Motor neuron (in vitro differentiated cells): ENCODE results near the gene OVCA2. TPM values are rescaled to one million over a fixed set of nuclear protein-coding genes. Genes with fewer than 3 reads are reported as not detected.

Experiments
- ATAC-seq, 8 experiments: fragments of 200-7000 bp; cut with Tn5 transposase; replicated peaks in 6 of 8; 2 replicates each; pipeline ENCODE4 v1.8.0; 2021; ENCODE audit warnings: mild to moderate bottlenecking in 8 of 8, moderate library complexity in 8 of 8
- H3K27ac ChIP-seq, 2 donors: fragments of 250-450 bp; sonication (Bioruptor Pico); 2 replicates each; pipeline ENCODE4 v1.9.0; 2021; ENCODE audit warnings: antibody characterized with exemption in 2 of 2, mild to moderate bottlenecking in 2 of 2, moderate library complexity in 1 of 2
- H3K4me1 ChIP-seq, 2 donors: fragments of 250-450 bp; sonication (Bioruptor Pico); replicated peaks in 1 of 2; 2 replicates each; pipeline ENCODE4 v1.6.1; 2021; ENCODE audit warnings: antibody characterized with exemption in 2 of 2, mild to moderate bottlenecking in 2 of 2, moderate library complexity in 1 of 2
- H3K4me3 ChIP-seq, 5 donors: fragments of 250-450 bp; sonication (Bioruptor Pico); 2 replicates each; pipeline ENCODE4 v1.9.0; 2021; ENCODE audit warnings: antibody characterized with exemption in 5 of 5, mild to moderate bottlenecking in 5 of 5, moderate library complexity in 4 of 5
- WGBS, 10 experiments: fragments of 450-650 bp; shearing (Covaris generic); methylation state at CpG; one replicate each; pipeline ENCODE4 v1.0.0; 2022; 5-methylcytosine and 5-hydroxymethylcytosine counted together
- in situ Hi-C, 9 experiments: fragments of 400-800 bp; cut with MboI; loops; one replicate each; pipeline ENCODE4 v1.15.0; 2021; ENCODE audit warnings: low sequenced_read_pairs in 9 of 9, low pct_unique_long_range_greater_than_20kb in 2 of 9; ENCODE audit not compliant: unreplicated experiment in 9 of 9
- total RNA-seq, 8 experiments: library from RNA; unstranded; fragments of 300-600 nt; gene quantifications; 2 replicates each; pipeline versions ENCODE4 v1.2.3 to v1.2.4, GENCODE V29; 2022

The OVCA2 gene
- total RNA-seq, 8 experiments from 2014 or later: 10.1 to 28.5 (median 20.2) TPM

DNA sequence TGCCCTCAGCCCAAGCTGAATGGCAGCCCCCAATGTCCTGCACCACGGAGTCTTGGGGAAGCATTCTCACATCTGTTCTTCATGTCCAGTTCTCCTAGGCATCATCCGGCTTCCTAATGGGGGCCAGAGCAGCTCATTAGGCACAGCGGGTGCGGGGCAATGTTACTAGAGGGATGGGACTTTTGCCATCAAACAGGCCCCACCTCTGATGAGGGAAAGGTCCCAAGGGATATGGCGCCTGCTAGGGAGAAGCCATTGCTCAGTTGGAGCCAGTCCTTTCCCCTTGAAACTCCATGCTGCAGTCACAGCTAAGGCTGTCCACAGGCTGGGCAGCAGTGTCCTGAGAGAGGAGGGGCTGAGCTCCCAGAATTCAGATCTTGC lies 13.6 kb upstream of the OVCA2 start:
- in situ Hi-C loops: loop anchor here (5.0 to 25.0 kb wide), 5 partner anchors 113 to 316 kb away; partner anchors contain the start of genes TLCD2 (in 4 of the 9) and WDR81 (in 4 of the 9)
- H3K4me3 ChIP-seq: no peak overlapping the region
- H3K27ac ChIP-seq: no peak overlapping the region
- ATAC-seq: no peak
- WGBS, 10 experiments: 79 to 83% methylated on average over 1 to 3 of the region's 5 CpGs; no CpG with 5 or more reads in 8 of the 10 experiments
- peaks cover 16 to 23% of the 10 kb centered on the region in 2 donors for H3K4me1 ChIP-seq

DNA sequence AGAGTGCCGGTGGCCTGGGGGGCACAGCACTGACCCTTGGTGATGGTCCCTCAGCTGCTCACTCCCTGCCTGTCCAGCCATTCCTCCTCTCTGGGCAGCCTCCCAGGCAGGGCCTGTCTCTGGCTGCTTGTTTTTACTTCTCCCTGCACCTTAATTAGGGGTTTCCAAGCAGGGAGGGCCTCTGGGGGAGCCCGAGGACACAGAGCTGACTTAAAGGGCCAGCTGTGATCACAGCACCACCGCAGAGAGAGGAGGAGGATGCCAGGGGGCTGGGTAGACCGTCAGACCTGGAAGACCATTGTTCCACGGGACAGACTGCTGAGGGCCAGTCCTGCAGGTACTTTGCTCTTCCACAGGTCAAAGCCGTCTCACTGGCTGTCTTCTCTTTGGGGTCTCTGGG lies 13.1 kb upstream of the OVCA2 start:
- 0 to 100% (median 100%) methylated on average over 1 of the region's 6 CpGs; no CpG with 5 or more reads in 7 of the 10 experiments for WGBS, 10 experiments
- H3K4me1 ChIP-seq: peaks cover 13 to 21% of the 10 kb centered on the region in 2 donors
- H3K27ac ChIP-seq: no peak overlapping the region
- ATAC-seq: no peak
- in situ Hi-C loops: loop anchor here (5.0 to 25.0 kb wide), 5 partner anchors 114 to 316 kb away; partner anchors contain the start of genes TLCD2 (in 4 of the 9) and WDR81 (in 4 of the 9)
- no peak overlapping the region for H3K4me3 ChIP-seq

DNA sequence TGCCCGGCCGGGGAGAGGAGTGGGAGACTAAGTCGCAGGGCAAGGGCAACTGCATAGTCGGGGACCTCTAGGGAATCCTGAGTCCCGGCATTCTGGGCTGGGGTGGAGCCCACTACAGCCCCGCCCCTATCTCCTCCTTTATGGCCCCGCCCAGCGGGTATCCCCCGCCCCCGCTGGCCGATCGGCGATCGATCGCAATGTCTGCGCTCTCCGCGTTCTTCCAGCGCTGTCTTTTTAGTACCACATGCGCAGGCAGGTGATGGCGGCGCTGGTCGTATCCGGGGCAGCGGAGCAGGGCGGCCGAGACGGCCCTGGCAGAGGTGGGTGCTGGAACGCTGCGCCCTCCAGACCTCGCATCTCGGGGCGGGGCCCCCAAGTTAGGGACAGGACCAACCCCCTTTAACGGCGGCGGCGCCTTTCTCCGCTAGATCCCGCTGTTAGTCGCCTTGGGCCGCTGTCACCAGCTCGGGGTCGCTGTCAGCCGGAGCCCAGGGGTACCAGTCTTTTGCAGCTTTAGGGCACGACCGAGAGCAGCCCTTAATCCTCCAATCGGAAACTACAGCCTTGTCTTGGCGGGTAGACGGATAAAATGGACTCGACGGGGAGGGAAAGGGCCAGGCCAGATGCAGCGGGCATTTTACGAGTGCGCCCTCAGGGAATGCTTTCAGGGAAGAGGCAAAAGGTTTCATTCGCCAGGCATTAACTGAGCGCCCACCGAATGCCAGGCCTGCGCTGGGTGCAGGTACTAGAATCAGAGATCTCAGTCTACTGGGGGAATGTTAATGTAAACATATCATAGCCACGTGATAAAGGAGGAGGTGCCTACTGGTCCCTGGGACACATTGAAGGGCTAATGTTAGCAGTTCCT lies 11.7 kb upstream of the OVCA2 start, which contains the start of gene DPH1:
TSS of gene DPH1 (plus strand) at position 243 of the 868 bp plus-strand sequence. CDS start at position 260, 17 bp downstream.
- Histone ChIP-seq H3K27ac (peak within 1 kb of the TSS; percentile 71 to 74), H3K4me3 (peak within 1 kb of the TSS; percentile 81 to 99 (median 87)), H3K4me1 (peaks cover 16 to 24% of the 10 kb centered on the region in 2 donors)
- in situ Hi-C loops: loop anchor here (5.0 to 25.0 kb wide), 5 partner anchors 115 to 318 kb away; partner anchors contain the start of genes TLCD2 (in 4 of the 9) and WDR81 (in 4 of the 9)
- peak; percentile 77 to 87 (median 86) for ATAC-seq
- 0 to 7% (median 0%) methylated on average over 3 to 13 of the region's 59 CpGs; no CpG with 5 or more reads in 3 of the 10 experiments for WGBS, 10 experiments

DNA sequence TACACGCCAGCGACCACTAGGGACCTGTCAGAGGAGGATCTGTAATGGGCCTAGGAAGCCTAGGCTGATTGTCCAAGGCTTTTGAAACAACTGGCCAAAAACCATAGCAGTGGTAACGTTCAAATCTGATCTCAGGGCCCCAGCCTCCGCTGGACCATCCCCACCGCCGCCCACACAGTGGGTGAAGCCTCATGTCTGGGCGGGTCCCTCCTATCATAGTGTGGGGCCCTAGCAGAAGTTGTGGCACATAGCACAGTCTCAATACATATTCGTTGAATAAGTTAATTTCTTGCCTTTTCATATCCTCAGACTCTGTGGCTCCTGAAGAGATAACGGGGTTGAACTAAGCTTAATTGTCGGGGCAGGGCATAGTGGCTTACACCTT lies 11.1 kb upstream of the OVCA2 start:
- WGBS, 10 experiments: 0 to 60% (median 13%) methylated on average over 1 to 7 of the region's 10 CpGs; no CpG with 5 or more reads in 2 of the 10 experiments
- H3K4me3 ChIP-seq: peak overlapping the region; percentile 81 to 99 (median 87)
- H3K4me1 ChIP-seq: peaks cover 16 to 23% of the 10 kb centered on the region in 2 donors
- peak in 3 of 8 experiments; percentile 34 to 47 (median 42) for ATAC-seq
- in situ Hi-C loops: loop anchor here in 6 of 9 experiments (10.0 to 25.0 kb wide), 3 partner anchors 118 to 318 kb away; partner anchors contain the start of genes TLCD2 (in 4 of the 6) and WDR81 (in 4 of the 6)
- H3K27ac ChIP-seq: peak overlapping the region; percentile 65 to 71

DNA sequence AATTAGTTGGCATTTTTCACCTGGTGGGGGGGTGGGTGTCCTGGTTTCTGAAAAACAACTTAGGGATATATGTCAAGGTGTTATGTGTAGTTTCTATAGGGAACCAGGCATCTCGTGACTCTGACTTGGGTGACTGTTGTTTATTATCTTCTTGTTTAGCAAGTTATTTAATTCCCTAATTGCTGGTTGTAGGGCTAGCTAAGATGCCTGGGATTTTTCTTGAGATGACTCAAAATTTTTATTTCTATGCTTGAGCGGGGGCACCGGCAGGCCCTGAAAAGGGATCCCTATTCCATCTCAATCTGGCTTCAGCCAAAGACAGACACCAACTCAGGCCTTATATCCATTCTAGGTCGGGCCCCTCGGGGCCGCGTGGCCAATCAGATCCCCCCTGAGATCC lies 8.7 kb upstream of the OVCA2 start:
- no peak overlapping the region for H3K4me3 ChIP-seq
- no peak for ATAC-seq
- no peak overlapping the region for H3K27ac ChIP-seq
- 60 to 100% (median 85%) methylated on average over 1 to 7 of the region's 7 CpGs; no CpG with 5 or more reads in 2 of the 10 experiments for WGBS, 10 experiments
- peaks cover 16 to 27% of the 10 kb centered on the region in 2 donors for H3K4me1 ChIP-seq
- in situ Hi-C loops: loop anchor here in 6 of 9 experiments (10.0 to 25.0 kb wide), 3 partner anchors 121 to 321 kb away; partner anchors contain the start of genes TLCD2 (in 4 of the 6) and WDR81 (in 4 of the 6)

DNA sequence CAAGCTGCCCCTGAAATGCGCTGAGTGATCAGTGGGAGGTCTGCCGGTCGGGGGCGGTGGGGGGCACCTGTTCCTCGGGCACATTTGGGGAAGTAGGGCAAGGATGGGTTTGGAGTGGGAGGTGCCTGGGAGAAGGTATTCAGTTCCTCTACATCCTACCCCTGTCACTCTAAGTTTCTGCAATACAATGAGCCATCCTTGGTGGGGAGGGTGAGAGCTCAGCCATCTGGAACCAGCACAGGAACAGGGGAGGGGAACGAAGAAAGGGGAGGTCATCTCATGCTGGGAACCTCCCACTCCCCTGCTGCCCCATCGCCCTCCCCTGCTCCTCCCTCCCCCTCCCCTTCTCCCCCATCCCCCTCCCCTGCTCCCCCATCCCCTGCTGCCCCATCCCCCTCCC lies 7.7 kb upstream of the OVCA2 start:
- H3K4me3 ChIP-seq: no peak overlapping the region
- in situ Hi-C loops: loop anchor here in 6 of 9 experiments (10.0 to 25.0 kb wide), 3 partner anchors 122 to 322 kb away; partner anchors contain the start of genes TLCD2 (in 4 of the 6) and WDR81 (in 4 of the 6)
- peaks cover 9 to 17% of the 10 kb centered on the region in 2 donors for H3K4me1 ChIP-seq
- H3K27ac ChIP-seq: no peak overlapping the region
- ATAC-seq: no peak
- no CpG with 5 or more reads among the region's 7 CpGs for WGBS, 10 experiments

DNA sequence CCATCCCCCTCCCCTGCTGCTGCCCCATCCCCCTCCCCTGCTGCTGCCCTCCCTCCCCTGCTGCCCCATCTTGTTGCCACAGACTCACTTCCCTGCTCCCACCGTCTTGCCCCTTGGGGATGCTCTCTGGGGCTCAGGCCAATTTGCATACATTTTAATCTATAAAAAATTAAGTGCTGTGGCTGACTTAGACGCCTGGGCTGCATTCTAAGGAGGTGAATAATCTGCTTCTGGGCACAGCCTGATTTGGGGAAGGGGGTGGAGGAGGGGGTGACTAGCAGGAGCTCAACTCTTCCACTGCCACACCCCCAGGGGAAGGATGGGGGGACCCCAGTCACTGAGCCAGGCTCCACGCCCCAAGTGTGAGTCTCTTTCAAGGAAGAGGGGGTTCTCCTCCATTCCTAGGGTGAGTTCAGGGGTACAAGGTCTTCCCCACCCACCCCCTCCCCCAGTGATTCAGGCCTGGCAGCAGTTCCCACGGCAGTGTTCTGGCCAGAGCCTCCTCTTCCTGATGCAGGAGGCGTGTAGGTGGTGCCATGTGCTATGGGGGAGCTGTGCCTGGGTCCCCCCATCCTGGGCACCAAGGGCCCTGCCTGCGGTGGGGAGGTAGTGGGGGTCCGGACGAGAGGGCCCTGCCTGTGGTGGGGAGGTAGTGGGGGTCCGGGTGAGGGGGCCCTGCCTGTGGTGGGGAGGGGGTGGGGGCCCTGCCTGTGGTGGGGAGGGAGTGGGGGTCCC lies 6.8 kb upstream of the OVCA2 start:
- in situ Hi-C loops: loop anchor here in 6 of 9 experiments (10.0 to 25.0 kb wide), 3 partner anchors 123 to 323 kb away; partner anchors contain the start of genes TLCD2 (in 4 of the 6) and WDR81 (in 4 of the 6)
- ATAC-seq: peak in 1 of 8 experiments; percentile 6
- H3K4me3 ChIP-seq: no peak overlapping the region
- WGBS, 10 experiments: no CpG with 5 or more reads among the region's 9 CpGs
- no peak overlapping the region for H3K27ac ChIP-seq
- H3K4me1 ChIP-seq: peaks cover 7 to 17% of the 10 kb centered on the region in 2 donors

DNA sequence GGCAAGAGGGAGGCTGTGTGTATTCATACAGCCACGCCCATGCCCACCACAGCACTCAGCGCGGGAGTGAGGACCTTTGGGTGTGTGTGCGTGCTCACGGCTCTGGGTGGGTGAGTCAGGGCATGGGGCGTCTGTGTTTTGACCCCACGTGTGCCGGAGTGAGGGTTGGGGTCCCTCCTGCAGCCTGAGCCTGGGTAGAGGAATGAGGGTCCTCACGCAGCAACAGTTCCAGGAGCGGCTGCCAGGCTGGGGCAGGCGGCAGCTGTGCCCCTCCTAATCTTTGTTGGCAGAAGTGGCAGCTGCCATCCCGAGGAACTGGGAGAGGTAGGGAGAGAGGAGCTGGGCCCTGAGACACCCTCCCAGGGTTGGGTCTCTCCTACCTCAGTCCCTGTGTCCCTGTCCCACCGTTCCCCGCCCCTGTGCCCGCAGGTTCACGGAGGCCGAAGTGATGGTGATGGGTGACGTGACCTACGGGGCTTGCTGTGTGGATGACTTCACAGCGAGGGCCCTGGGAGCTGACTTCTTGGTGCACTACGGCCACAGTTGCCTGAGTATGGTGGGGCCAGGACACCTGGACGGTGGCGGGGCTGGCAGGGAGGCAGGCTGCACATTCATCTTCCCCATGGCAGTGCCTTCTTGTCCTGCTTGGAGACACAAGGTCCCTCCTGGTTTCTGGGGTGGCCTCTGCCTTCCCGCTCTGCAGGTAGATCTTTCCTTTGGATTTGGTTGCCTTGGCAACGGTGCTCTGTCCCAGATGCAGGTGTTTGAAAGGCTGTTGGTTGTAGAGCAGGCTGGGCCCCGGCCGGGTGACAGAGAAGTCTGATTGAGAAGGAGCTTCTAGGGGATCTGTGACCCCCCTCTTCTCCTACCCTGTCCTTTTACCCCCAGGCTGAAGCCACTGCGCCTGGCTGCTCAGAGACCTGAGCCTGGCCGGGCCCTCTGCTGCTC lies 6.0 kb upstream of the OVCA2 start:
- WGBS, 10 experiments: 69 to 100% (median 80%) methylated on average over 1 to 6 of the region's 29 CpGs; no CpG with 5 or more reads in 4 of the 10 experiments
- Histone ChIP-seq H3K27ac (no peak overlapping the region), H3K4me1 (peaks cover 7 to 18% of the 10 kb centered on the region in 2 donors), H3K4me3 (no peak overlapping the region)
- in situ Hi-C loops: loop anchor here in 6 of 9 experiments (10.0 to 25.0 kb wide), 3 partner anchors 124 to 324 kb away; partner anchors contain the start of genes TLCD2 (in 4 of the 6) and WDR81 (in 4 of the 6)
- ATAC-seq: no peak

DNA sequence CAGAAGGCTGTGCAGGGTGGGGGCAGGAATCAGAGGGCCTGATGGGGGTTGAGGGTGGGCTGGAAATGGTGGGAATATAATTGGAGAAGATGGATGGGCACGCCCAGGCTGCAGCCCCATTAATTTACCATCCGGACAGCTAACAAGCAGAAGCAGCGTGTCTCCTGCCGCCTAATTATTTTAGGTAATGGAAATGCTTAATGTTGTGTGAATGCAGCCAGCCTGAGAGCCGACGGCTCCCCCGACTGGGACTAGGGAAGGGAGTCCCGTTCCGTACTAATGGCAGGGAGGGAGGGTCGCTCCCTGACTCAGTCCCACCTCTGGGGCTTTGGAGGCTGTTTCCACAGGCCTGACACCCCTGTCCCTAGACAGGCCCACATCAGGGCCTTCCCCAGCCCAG lies 4.7 kb upstream of the OVCA2 start:
- H3K4me1 ChIP-seq: peaks cover 8 to 16% of the 10 kb centered on the region in 2 donors
- WGBS, 10 experiments: 60 to 100% methylated on average over 1 to 2 of the region's 10 CpGs; no CpG with 5 or more reads in 8 of the 10 experiments
- H3K4me3 ChIP-seq: no peak overlapping the region
- in situ Hi-C loops: loop anchor here in 6 of 9 experiments (10.0 to 25.0 kb wide), 3 partner anchors 125 to 325 kb away; partner anchors contain the start of genes TLCD2 (in 4 of the 6) and WDR81 (in 4 of the 6)
- no peak for ATAC-seq
- H3K27ac ChIP-seq: no peak overlapping the region

DNA sequence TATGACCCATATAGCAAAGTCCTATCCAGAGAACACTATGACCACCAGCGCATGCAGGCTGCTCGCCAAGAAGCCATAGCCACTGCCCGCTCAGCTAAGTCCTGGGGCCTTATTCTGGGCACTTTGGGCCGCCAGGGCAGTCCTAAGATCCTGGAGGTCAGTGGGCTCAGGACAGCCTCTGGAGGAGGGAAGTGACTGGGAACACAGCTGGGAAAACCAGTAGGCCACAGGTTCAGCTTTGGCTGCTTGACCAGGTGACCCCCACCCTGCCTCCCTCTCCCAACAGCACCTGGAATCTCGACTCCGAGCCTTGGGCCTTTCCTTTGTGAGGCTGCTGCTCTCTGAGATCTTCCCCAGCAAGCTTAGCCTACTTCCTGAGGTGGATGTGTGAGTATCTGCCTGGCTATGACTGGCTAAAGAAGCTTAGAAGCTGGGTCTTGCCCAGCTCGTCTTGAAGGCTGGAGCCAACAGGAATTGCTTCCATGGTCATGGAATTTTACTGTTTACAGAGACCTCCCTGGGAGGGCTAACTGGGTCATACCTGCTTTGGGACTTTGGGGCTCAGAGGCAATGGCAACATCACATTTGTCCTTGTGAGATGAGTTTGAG lies 1.5 kb upstream of the OVCA2 start:
- WGBS, 10 experiments: 87 to 97% (median 93%) methylated on average over 2 to 6 of the region's 7 CpGs; no CpG with 5 or more reads in 5 of the 10 experiments
- in situ Hi-C loops: loop anchor here in 6 of 9 experiments (25.0 kb wide), 2 partner anchors 128 to 328 kb away; partner anchors contain the start of genes TLCD2 (in 4 of the 6) and WDR81 (in 4 of the 6)
- ATAC-seq: no peak
- H3K27ac ChIP-seq: no peak overlapping the region
- peaks cover 11 to 23% of the 10 kb centered on the region in 2 donors for H3K4me1 ChIP-seq
- H3K4me3 ChIP-seq: no peak overlapping the region
